KMS-11 (cell line): ENCODE measurements around the gene MBD6.

ENCODE experiments used
- H2AFZ ChIP-seq: fragments of 200-600 bp; sonication (generic); 2 replicates; pipeline ENCODE4 v1.6.1; 2016; ENCODE audit warnings: antibody characterized with exemption, mixed run types, low read depth
- H3K27ac ChIP-seq: fragments of 200-600 bp; sonication (generic); 2 replicates; pipeline ENCODE4 v1.6.1; 2016; ENCODE audit warnings: mild to moderate bottlenecking, mixed run types
- H3K27me3 ChIP-seq: fragments of 200-600 bp; sonication (generic); 2 replicates; pipeline ENCODE4 v1.6.1; 2017; ENCODE audit warnings: mild to moderate bottlenecking, low read depth, mixed run types, moderate library complexity; ENCODE audit not compliant: insufficient read depth
- H3K36me3 ChIP-seq: fragments of 200-600 bp; sonication (generic); 2 replicates; pipeline ENCODE4 v1.6.1; 2017; ENCODE audit warnings: mild to moderate bottlenecking, mixed run types; ENCODE audit not compliant: insufficient read depth
- H3K4me1 ChIP-seq: fragments of 200-600 bp; sonication (generic); 2 replicates; pipeline ENCODE4 v1.6.1; 2016; ENCODE audit warnings: mild to moderate bottlenecking, low read depth, mixed run types; ENCODE audit not compliant: poor library complexity, severe bottlenecking
- H3K4me2 ChIP-seq: fragments of 200-600 bp; sonication (generic); 2 replicates; pipeline ENCODE4 v1.7.0; 2016; ENCODE audit warnings: mild to moderate bottlenecking, mixed run types
- H3K4me3 ChIP-seq: fragments of 200-600 bp; sonication (generic); IDR thresholded peaks from 2 replicates; pipeline ENCODE4 v1.6.1; 2017; ENCODE audit warnings: low read depth, low read length, mixed read lengths; ENCODE audit not compliant: insufficient read depth
- H3K79me2 ChIP-seq: fragments of 200-600 bp; sonication (generic); 2 replicates; pipeline ENCODE4 v1.6.1; 2016; ENCODE audit warnings: low read depth, mixed run types; ENCODE audit not compliant: insufficient read depth
- H3K9ac ChIP-seq: fragments of 200-600 bp; sonication (generic); 2 replicates; pipeline ENCODE4 v1.6.1; 2016; ENCODE audit warnings: mild to moderate bottlenecking, mixed run types
- H4K20me1 ChIP-seq: fragments of 200-600 bp; sonication (generic); 2 replicates; pipeline ENCODE4 v1.6.1; 2016; ENCODE audit warnings: mild to moderate bottlenecking, mixed run types; ENCODE audit not compliant: insufficient read depth
- TF ChIP-seq, protein P1 (sequence below): fragments of 200-600 bp; sonication (generic); conservative IDR thresholded peaks from 2 replicates; pipeline ENCODE4 v1.6.1; 2017; ENCODE audit warnings: low read depth, mild to moderate bottlenecking, antibody characterized with exemption, low read length, moderate library complexity, mixed read lengths

MBD6 gene

DNA sequence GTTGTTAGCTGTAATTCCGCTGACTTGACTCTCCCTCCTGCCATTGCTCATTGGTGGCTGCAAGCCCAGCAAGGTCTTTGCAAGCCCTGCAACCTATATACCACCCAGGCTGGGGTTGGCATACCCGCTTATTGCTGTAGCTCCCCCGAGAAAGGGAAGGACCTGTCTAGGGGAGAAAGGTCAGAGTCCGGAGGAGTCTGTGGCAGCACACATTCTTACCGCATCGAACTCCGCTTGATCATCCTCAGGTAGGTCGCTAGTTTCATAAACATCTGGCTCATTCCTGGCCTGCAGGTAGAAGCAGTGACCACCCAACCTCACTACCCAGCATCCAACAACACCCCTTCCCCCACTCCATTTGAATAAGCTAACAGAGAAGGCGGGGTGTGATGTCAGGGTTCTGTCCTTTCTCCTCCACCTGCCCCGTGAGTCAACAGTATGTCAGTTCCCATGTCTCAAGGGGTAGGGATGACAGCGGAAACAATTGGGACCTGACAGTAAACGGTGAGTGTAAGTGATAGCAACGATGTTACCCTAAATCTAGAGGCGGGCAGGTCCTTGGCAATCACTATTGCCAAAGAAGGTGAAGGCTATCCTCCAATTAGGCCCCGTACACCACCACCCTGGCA is 23.3 kb downstream of the MBD6 start:
- H3K27ac ChIP-seq, result peak overlapping the region; percentile 42; the same call in 1 of the 2 replicates
- TF ChIP-seq, protein P1, sequence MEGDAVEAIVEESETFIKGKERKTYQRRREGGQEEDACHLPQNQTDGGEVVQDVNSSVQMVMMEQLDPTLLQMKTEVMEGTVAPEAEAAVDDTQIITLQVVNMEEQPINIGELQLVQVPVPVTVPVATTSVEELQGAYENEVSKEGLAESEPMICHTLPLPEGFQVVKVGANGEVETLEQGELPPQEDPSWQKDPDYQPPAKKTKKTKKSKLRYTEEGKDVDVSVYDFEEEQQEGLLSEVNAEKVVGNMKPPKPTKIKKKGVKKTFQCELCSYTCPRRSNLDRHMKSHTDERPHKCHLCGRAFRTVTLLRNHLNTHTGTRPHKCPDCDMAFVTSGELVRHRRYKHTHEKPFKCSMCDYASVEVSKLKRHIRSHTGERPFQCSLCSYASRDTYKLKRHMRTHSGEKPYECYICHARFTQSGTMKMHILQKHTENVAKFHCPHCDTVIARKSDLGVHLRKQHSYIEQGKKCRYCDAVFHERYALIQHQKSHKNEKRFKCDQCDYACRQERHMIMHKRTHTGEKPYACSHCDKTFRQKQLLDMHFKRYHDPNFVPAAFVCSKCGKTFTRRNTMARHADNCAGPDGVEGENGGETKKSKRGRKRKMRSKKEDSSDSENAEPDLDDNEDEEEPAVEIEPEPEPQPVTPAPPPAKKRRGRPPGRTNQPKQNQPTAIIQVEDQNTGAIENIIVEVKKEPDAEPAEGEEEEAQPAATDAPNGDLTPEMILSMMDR, result no peak
- no peaks in the 10 kb centered on the region for H4K20me1 ChIP-seq
- H3K4me1 ChIP-seq, result peaks cover 46% of the 10 kb centered on the region
- H3K27me3 ChIP-seq, result peaks cover 30% of the 10 kb centered on the region
- peak overlapping the region; percentile 84; the same call in 1 of the 2 replicates for H3K9ac ChIP-seq
- peak overlapping the region; percentile 68 for H2AFZ ChIP-seq
- H3K4me3 ChIP-seq, result peak overlapping the region; percentile 85
- H3K79me2 ChIP-seq, result peaks cover 24% of the 10 kb centered on the region
- H3K4me2 ChIP-seq, result peak overlapping the region; percentile 91
- no peaks in the 10 kb centered on the region for H3K36me3 ChIP-seq

DNA sequence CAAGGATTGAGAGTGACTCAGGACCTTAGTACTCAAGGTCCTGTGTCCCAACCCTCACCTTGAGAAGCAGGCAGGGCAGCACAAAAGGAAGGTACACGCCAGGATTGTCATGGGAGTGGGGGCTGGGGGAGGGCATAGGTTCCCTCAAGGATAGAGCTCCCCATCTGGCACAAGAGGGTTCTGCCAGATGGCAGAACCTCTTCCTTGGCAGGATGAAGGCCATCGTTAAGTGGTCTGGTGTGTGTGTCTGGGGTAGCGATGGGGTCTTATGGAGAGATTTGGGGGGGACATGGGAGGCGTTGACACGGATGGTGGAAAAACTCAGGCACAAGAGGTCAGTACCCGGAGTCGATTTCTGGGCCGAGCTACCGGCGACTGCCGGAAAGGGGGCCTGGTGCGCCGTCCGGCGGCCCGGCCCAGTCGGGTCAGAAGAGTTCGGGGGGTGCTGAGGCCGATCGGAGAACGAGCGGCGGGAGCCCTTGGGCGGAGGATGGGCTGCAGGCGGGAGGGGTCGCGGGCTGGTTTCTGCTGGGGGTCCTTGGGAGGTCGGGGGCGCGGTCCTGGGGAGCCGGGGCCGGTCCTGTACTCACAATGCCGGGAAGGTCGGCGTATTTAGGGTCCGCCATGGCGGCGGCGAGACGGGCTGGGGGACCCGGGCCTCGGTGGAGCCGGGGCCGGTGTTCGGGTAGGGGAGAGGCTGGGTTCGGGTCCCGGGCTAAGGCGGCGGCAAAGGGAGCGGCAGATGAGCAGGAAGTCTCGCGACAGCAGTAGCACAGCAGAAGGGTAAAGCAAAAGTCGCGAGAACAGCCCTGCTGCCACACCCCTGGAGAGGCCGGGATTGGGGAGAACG is 24.0 kb downstream of the MBD6 start, which contains the start of gene DCTN2:
Gene DCTN2 (minus strand): TSS at position 755 of the 850 bp plus-strand sequence. CDS start 129 bp downstream, at position 626.
- TF ChIP-seq, protein P1, result peak; percentile 32; the same call in 1 of the 2 replicates
- Histone ChIP-seq H3K9ac (peak within 1 kb of the TSS; percentile 84), H3K4me1 (peaks cover 46% of the 10 kb centered on the region), H3K27ac (peak within 1 kb of the TSS; percentile 42), H3K4me3 (peak within 1 kb of the TSS; percentile 85), H2AFZ (peak within 1 kb of the TSS; percentile 68), H3K36me3 (no peaks in the 10 kb centered on the region), H3K79me2 (peaks cover 24% of the 10 kb centered on the region), H4K20me1 (no peaks in the 10 kb centered on the region), H3K4me2 (peak within 1 kb of the TSS; percentile 91), H3K27me3 (peaks cover 30% of the 10 kb centered on the region)

DNA sequence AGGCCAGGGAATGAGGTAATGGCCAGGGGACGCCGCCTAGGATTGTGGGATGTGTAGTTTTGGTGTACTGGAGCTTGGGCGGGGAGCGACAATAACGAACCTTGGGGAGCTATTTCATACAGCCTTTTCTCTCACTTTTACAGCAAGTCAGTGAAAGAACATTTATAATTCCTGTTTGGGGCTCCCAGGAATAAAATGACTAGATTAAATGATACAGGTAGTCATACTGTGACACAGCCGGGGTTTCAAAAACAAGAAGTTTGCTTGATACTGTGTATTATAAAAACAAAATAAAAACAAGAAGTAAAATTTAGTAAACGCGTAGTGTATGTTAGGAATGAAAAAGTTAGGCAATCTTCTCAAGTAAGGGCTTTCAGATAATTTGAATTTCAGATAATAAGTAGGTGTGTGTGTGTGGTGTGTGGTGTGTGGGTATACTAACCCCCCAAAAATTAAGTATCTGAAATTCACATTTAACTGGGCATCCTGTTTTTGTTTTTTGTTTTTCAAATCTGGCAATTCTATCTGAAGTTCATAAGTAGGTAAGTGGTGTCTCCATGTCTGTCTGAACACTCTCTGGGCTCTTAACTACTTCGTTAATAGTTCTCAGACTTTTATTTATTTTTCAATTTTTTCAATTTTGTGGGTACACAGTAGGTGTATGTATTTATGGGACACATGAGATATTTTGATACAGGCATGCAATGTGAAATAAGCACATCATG is 24.8 kb downstream of the MBD6 start:
- Histone ChIP-seq H2AFZ (peak overlapping the region; percentile 68; the same call in 1 of the 2 replicates), H4K20me1 (no peaks in the 10 kb centered on the region), H3K27me3 (peaks cover 30% of the 10 kb centered on the region), H3K79me2 (peaks cover 24% of the 10 kb centered on the region), H3K9ac (peak overlapping the region; percentile 84; the same call in 1 of the 2 replicates), H3K4me3 (peak overlapping the region; percentile 74), H3K36me3 (no peaks in the 10 kb centered on the region), H3K4me1 (peaks cover 46% of the 10 kb centered on the region), H3K4me2 (peak overlapping the region; percentile 85), H3K27ac (no peak overlapping the region)
- TF ChIP-seq, protein P1, result no peak

DNA sequence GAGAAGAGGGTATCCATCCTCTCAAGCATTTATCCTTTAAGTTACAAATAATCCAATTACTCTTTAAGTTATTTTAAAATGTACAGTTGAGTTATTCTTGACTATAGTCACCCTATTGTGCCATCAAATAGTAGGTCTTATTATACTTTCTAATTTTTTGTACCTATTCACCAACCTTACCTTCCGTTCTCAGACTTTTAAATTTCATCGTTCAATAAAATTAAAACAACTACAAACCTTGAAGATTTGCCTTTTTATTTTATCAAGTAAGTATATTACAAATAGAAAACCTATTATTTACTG is 25.3 kb downstream of the MBD6 start:
- TF ChIP-seq, protein P1, result no peak
- H3K4me1 ChIP-seq, result peaks cover 46% of the 10 kb centered on the region
- H3K9ac ChIP-seq, result no peak overlapping the region
- no peak overlapping the region for H2AFZ ChIP-seq
- H3K79me2 ChIP-seq, result peaks cover 24% of the 10 kb centered on the region
- peak overlapping the region; percentile 85; the same call in 1 of the 2 replicates for H3K4me2 ChIP-seq
- no peaks in the 10 kb centered on the region for H3K36me3 ChIP-seq
- H4K20me1 ChIP-seq, result no peaks in the 10 kb centered on the region
- H3K27me3 ChIP-seq, result peaks cover 30% of the 10 kb centered on the region
- no peak overlapping the region for H3K27ac ChIP-seq
- H3K4me3 ChIP-seq, result no peak overlapping the region
